GM18508 (cell line): ENCODE measurements around the gene PPP4R3A.
"Not testable (repeated sequence)": the region's sequence is repeated elsewhere in the genome, so short reads cannot be mapped to it uniquely, and the experiment has no call there.

Experiments
- ATAC-seq: cut with Tn5 transposase; IDR thresholded peaks from one replicate; pipeline ENCODE4 v1.9.1; 2021; ENCODE audit warnings: moderate number of reproducible peaks; ENCODE audit not compliant: insufficient read depth, unreplicated experiment

PPP4R3A gene

GRCh38 chr14:91506226-91506625 is 3.9 kb downstream of the PPP4R3A start:
- no peak for ATAC-seq

GRCh38 chr14:91503000-91503504 is 7.1 kb downstream of the PPP4R3A start:
- ATAC-seq, result no peak

GRCh38 chr14:91501951-91502930 is 7.9 kb downstream of the PPP4R3A start:
- ATAC-seq, result no peak

- ATAC-seq, result no peak
These were observed 8.8 kb downstream of the PPP4R3A start for GRCh38 chr14:91501348-91501747.

- no peak for ATAC-seq
These were observed 13.3 kb downstream of the PPP4R3A start for GRCh38 chr14:91496790-91497189.

- not testable (repeated sequence) for ATAC-seq
These were observed 15.6 kb downstream of the PPP4R3A start for GRCh38 chr14:91494392-91495065.

- no peak for ATAC-seq
These were observed 16.9 kb downstream of the PPP4R3A start for GRCh38 chr14:91493169-91493568.

GRCh38 chr14:91484744-91485143 is 25.4 kb downstream of the PPP4R3A start:
- ATAC-seq, result no peak

- no peak for ATAC-seq
These were observed 25.9 kb downstream of the PPP4R3A start for GRCh38 chr14:91484186-91484585.

- no peak for ATAC-seq
These were observed 27.7 kb downstream of the PPP4R3A start for GRCh38 chr14:91482263-91483013.

GRCh38 chr14:91477388-91477787 is 32.7 kb downstream of the PPP4R3A start:
- no peak for ATAC-seq

GRCh38 chr14:91473046-91473445 is 37.1 kb downstream of the PPP4R3A start:
- ATAC-seq, result no peak

- ATAC-seq, result no peak
These were observed 39.9 kb downstream of the PPP4R3A start for GRCh38 chr14:91470216-91470615.

GRCh38 chr14:91466192-91466591 is 43.9 kb downstream of the PPP4R3A start:
- ATAC-seq, result no peak

GRCh38 chr14:91464615-91465205 is 45.4 kb downstream of the PPP4R3A start:
- no peak for ATAC-seq

- no peak for ATAC-seq
These were observed 51.5 kb downstream of the PPP4R3A start for GRCh38 chr14:91458612-91459011.

- no peak for ATAC-seq
These were observed 53.8 kb downstream of the PPP4R3A start for GRCh38 chr14:91456283-91456682.

GRCh38 chr14:91454580-91454979 is 55.5 kb downstream of the PPP4R3A start:
- ATAC-seq, result no peak

- ATAC-seq, result no peak
These were observed 56.0 kb downstream of the PPP4R3A start for GRCh38 chr14:91454155-91454554.

- no peak for ATAC-seq
These were observed 56.4 kb downstream of the PPP4R3A start for GRCh38 chr14:91453744-91454143.
